ENCODE results near the gene LSM4.
"Not testable (repeated sequence)": the region's sequence is repeated elsewhere in the genome, so short reads cannot be mapped to it uniquely, and the experiment has no call there.

LSM4 gene

DNA sequence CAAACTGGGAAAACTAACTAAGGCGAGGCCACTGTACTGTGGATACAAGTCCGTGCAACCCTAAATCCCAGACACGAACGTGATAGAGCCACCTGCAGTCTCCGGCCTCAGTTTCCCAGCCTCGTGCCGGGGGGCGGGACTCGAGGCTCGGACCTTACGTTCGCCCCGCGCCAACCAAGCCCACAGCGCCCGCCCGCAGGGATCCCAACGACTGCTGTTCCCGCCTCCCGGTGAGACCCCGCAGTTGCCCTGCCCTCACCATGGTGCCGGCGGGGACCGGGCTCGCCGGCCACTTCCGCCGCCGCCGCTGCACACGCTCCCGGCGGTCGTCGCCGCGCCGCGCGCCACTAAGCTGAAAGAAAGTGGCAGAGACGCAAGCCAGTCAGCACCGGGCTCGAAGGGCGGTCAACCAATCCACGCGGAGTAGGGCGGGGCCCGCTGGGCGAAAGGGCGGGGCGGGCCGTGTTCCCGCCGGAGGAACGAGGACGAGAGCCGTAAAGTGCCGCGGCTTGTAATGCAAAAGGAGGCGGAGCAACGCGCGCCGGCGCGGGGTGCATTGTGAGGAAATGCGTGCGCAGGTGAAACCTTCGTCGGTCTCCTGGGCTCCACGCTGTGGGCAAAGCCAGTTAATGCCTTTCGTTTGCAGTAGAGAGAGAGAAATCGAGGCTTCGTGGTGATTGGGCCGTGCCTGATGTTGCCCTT, at the start of gene LSM4:
Gene LSM4, minus strand, starts transcription at position 318 of the 702 bp plus-strand sequence. Its CDS starts 56 bp downstream, at position 262.
- FAIRE-seq = no peak

DNA sequence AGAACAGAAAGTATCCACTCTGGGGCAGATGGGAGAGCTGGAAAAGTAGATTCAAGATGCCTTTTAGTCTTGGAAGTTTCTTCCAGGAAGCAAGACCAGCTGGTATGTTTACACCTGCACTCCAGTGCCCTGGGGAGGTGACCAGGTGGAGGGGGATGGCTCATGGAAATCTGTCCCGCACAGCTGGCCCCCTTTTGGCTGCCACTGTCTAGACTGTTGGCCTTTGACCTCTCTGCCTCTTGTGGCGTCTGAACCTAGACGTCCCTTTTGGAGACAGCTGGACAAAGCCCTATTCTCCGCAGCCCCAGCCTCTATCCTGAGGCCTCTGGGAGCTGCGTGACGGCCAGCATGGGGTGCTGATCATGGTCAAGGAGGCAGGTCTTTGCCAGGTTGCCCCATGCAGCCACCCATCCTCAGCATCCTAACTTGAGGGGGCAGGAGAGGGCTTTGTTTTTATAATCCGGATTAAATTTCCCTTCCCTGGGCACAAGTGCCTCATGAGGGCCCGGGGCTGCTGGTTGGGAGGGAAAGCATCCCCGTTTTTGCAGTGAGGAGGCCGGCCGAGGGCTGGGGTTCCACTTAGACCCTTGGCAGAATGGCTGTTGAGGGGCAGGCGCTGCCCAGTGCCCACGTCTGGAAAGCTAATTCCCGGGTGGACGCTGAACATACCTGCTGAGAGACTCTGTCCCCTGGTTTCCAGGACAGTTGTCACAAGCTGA, 45.8 kb upstream of the LSM4 start:
- no peak for FAIRE-seq

DNA sequence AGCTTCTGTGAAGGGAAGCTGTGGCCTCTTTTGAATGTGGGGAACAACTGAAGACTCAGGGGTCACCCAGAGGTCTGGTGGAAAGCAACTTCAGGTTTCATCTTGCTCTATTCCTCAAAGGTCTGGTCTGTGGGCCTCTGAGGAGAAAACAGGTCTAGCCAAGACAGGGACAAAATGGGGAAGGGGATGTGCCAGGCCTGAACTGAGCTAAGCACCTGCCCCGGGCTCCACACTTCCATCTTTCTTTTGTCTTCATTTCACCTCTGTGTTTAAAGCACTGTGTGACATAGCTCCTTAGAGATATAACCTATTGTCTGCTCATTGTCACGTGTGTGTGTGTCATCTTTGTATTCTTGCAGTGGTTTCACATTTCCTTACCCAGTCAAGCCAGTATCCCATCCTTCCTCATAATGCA, 43.2 kb upstream of the LSM4 start:
- no peak for FAIRE-seq

DNA sequence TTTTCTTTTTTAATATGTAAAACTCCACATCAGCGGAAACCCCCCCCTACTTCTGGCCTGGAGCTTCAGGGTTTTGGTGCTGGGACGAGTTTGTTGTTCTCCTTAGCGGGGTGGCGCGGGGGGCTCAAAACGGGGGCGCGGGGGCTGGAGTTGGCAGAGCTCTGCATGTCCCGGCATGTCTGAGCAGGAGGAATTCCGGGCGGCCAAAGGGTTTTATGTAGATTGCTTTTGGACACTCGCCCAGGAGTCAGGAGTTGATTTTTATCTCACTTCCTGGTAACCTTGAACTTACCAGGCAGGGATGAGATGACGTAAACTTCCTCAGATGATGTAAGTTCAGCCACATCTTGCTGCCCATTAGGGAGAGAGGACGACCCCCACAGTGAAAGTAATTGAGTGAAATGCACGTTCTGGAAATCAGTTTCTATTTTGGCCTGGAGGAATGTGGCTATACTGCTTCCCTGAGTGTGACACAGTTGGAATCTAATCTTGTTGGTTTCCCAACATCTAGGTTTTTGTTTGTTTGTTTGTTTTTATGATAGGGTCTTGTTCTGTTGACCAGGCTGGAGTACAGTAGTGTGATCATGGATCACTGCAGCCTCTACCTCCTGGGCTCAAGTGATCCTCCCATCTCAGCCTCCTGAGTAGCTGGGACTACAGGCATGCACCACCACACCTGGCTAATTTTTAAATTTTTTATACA, 42.1 kb upstream of the LSM4 start:
- FAIRE-seq = no peak

DNA sequence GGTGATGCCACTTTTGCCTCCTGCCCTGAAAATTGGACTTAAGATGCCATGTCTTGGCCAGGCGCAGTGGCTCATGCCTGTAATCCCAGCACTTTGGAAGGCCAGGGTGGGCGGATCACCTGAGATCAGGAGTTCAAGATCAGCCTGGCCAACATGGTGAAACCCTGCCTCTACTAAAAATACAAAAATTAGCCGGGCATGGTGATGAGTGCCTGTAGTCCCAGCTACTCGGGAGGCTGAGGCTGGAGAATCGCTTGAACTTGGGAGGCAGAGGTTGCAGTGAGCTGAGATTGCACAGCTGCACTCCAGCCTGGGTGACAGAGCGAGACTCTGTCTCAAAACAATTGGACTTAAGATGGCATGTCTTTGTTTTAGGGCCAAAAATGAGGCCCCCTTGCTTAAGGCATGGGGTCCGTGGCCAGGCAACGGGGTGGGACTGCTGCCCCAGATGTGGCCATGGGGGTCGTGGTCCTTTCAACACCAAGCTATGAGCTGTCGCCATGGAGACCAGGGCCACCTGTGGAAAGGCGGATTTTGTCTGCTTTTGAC, 41.5 kb upstream of the LSM4 start:
- FAIRE-seq = not testable (repeated sequence)

DNA sequence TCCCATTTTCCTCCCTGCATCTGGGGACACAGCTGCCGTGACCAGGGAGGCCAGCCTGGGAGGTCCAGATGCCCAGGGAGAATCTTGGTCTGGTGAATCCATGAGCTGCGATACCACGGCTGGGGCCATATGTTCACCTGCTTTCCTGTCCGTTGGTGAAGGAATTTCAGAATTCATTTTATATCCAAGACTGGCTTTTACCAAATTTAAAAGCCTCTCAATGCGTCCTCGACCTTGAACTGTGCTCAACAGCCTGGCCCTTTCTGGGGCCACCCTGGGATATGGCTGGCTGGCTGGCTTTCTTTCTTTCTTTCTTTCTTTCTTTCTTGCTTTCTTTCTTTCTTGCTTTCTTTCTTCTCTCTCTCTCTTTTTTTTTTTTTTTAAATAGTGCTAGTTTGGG, 40.9 kb upstream of the LSM4 start:
- no peak for FAIRE-seq

DNA sequence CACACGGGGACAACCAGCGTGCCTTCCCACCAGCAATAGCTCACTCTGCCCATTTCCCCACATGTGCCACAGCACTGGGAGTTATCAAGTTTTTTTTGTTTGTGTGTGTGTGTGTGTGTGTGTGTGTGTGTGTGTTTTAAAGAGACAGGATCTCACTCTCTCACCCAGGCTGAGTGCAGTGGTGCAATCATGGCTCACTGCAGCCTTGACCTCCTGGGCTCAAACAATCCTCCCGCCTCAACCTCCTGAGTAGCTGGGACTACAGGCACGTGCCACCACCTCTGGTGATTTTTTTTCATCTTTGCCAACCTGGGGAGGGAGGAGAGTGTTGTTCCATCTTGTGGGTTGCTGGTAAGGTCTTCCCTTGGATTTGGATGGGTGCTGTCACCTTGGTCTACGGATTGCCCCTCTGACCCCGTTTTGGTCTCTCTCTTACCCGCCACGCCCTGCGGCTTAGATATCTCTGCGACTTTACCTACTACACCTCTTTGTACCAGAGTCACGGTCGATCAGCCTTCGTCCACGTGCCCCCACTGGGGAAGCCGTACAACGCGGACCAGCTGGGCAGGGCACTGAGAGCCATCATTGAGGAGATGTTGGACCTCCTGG, 40.2 kb upstream of the LSM4 start:
- no peak for FAIRE-seq

DNA sequence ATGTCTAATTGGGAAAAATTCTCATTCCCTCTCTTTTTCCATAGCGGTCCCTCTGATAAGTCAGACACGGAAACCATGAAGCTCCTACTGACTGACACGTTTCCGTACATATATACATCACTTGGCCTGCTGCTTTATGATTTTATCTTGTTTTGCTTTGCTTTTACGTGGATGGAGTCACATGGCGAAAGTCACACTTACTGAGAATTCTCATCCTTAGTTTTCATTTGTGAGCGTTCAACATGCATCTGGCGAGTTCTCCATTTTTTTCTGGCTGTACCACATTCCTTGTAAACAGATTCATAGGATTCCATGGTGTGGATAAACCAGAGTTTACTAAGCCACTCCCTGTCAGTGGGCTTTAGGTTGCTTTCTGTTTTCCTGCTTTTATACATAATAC, 38.8 kb upstream of the LSM4 start:
- FAIRE-seq = no peak

DNA sequence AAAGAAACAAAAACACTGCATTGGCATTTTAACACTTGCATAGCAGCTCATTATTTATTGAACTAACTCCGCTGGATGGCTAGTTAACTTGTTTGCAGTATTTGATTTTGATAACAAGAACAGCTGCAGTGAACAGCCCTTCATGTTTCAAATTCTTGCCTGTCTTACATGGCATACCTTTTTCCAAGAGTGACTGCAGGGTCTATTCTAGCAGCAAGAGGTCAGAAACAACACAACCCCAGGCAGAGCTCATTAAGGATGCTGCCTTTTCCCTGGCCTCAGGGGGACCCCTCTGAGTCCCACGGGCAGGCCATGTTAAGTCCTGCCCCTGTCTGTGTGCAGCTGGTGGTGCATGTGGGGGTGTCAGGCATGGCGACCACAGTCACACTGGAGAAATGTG, 34.2 kb upstream of the LSM4 start:
- FAIRE-seq = no peak

DNA sequence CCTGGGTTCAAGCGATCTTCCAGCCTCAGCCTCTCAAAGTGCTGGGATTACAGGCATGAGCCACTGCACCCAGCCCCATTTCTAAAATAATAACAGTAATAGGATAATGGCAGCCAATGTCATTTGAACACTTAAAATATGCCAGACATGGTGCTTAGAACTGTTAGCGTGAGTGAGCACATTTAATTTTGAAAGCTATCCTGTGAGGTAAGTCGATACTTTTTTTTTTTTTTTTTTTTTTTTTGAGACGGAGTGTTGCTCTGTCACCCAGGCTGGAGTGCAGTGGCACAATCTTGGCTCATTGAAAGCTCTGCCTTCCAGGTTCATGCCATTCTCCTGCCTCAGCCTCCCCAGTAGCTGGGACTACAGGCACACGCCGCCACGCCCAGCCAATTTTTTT, 31.9 kb upstream of the LSM4 start:
- not testable (repeated sequence) for FAIRE-seq

DNA sequence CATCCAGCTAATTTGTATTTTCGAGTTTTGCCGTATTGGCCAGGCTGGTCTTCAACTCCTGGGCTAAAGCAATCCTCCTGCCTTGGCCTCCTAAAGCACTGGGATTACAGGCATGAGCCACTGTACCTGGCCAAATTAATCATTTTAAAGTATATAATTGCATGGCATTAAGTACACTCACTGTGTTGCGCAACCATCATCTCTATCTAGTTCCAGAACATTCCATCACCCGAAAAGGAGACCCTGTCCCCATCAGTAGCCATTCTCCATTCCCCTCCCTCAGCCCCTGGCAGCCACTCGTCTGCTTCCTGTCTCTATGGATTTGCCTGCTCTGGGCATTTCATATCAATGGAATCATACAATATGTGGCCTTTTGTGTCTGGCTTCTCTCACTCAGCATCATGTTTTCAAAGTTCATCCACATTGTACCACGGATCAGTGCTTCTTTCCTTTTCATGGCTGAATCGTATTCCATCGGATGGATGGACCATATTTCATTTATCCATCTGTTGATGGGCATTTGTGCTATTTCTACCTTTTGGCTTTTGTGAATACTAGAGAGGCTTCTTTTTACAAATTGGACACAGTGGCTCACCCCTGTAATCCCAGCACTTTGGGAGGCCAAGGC, 30.6 kb upstream of the LSM4 start:
- no peak for FAIRE-seq

DNA sequence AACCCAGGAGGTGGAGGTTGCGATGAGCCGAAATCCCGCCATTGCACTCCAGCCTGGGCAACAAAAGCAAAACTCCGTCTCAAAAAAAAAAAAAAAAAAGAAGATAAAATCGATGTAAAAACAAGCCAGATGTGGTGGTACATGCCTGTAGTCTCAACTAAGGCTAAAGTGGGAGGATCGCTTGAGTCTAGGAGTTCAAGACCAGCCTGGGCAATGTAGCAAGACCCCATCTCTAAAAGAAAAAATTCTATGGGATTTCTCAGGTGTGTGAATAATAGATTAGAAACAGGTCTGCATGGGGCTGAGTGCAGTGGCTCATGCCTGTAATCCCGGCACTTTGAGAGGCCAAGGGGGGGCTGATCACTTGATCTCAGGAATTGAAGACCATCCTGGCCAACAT, 28.7 kb upstream of the LSM4 start:
- FAIRE-seq = no peak

DNA sequence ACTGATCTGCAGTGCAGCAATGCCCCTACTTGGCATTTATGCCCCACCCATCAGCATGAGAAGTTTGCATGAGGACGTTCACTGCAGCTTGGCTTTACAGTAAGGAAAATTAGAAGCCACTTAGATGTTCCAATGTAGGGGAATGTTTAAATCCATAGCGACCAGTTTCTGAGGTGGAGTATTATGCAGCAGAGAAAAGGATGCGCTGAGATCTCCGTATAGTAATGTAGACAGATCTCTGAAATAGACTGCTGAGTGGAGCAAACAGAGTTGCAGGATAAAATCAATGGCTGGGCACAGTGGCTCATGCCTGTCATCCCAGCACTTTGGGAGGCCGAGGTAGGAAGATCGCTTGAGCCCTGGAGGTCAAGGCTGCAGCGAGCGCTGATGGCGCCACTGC, 27.6 kb upstream of the LSM4 start:
- no peak for FAIRE-seq

DNA sequence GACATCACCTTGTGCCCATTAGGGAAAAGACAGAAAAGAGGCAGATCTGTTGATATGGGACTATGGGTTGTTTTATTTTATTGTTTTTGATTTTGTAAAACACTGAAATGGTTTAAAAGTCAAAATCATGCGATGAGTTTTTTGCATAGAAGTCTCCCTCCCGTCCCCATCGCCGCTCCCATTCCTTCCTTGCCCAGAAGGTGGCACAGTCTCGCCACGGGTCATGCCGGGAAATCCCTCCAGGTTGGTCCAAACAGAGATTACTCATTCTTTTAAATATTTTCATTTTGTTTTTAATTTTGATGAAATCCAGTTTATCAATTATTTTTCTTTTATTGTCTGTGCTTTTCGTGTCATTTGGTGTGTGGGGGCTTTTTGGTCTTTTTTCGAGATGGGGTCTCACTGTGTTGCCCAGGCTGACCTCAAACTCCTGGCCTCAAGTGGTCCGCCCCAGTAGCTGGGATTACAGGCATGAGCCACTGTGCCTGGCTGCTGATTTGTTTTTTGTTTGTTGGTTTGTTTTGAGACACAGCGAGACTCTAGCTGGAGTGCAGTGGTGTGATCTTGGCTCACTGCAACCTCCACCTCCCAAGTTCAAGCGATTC, 26.8 kb upstream of the LSM4 start:
- FAIRE-seq = no peak

DNA sequence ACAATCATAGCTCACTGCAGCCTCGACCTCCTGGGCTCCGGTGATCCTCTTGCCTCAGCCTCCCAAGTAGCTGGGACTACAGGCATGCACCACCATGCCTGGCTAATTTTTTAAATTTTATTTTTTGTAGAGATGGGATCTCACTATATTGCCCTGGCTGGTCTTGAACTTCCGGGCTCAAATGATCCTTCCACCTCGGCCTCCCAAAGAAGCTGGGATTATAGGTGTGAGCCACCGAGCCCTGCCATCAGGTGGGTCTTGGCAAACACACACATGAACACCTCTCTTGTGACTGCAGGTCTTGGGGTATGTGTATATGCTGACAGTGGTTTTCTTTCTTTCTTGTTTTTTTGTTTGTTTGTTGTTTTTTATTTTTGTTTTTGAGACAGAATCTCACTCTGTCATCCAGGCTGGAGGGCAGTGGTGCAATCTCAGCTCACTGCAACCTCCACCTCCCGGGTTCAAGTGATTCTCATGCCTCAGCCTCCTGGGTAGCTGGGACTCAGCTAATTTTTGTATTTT, 26.0 kb upstream of the LSM4 start:
- not testable (repeated sequence) for FAIRE-seq

DNA sequence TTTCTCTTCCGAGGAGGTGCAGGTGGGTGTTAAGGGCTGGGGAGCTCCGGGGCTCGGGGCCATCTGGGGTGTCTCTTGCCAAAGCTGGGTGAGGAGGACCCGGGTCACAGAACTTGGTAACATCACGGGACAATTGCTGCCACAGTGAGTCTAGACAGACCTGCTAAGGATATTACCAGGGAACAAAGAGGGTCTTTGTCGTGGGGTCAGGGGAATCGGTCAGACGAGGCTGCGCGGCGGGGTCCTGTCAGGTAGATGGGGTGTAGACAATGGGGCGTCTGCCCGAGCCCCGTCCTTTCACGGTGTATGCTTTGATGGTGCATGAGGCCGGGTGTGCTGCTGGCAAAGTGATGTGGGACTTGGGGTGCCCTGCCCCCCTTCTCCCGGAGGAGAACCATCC, 25.3 kb upstream of the LSM4 start:
- FAIRE-seq = no peak

DNA sequence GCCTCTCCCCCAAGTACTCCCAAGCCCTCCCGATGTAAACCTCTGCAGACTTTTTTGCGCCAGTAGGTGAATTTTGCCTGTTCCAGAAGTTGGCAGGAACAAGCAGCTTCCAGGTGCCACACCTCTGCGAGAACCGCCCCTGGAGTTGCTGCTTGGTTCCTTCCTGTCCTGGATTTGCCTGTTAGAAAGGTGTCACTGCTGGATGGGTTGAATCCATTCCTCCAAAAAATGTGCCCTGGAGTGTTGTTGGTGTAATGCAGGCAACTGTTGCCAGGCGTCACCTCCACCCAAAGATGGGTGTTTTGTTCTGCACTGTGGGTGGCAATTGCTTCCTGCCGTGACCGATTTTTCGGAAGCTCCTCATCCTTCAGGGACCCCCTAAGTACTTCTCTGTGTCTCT, 23.2 kb upstream of the LSM4 start:
- FAIRE-seq = no peak

DNA sequence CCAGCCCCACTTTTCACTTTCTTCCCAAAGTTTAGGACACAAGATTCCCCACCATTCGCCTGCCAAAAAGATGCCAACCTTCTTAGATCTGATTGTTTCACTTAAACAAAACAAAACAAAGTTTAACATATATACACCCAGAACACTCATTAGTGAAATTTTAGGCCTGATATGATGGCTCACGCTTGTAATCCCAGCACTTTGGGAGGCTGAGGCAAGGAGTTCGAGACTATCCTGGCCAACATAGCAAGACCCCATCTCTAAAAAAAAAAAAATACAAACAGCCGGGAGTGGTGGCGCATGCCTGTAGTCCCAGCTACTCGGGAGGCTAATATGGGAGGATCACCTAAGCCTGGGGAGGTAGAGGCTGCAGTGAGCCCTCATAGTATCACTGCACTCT, 22.4 kb upstream of the LSM4 start:
- no peak for FAIRE-seq

DNA sequence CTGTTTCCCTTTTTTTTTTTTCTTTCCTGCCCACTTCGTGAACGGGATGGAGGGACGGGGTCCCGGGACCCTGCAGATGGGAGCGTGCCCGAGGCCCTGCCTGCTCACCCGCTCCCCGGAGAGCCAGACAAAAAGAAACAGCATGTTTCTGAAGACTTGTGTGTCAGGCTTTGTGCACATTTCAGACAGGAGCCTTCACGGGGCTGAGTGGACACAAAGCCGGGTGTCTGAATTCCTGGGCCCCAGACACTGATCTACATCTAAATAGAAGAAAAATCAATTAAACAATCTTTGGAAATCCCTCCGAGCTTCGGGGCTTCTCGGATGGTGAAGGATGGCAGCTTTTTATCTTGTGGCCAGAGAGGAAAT, 21.7 kb upstream of the LSM4 start:
- FAIRE-seq = no peak

DNA sequence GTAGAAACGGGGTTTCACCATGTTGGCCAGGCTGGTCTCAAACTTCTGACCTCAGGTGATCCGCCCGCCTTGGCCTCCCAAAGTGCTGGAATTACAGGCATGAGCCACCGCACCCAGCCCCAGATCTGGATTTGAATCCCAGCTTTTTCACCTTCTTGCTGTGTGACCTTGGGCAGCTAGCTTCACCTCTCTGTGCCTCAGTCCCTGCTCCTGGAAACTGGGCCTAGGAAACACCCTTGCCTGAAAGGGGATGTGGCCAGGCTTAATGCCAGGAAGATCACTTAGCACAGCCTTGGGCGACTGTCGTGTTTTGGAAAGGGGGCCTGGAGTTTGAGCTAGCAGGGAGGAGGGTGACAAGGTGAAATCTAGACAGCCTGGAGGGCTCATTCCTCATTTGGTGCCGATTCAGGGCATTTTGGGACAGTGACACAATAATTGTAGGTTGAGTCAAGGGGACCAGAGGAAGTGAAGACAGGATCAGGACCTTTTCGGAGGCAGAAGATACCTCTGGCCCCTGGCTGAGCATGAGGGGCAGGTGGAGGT, 19.3 kb upstream of the LSM4 start:
- no peak for FAIRE-seq

DNA sequence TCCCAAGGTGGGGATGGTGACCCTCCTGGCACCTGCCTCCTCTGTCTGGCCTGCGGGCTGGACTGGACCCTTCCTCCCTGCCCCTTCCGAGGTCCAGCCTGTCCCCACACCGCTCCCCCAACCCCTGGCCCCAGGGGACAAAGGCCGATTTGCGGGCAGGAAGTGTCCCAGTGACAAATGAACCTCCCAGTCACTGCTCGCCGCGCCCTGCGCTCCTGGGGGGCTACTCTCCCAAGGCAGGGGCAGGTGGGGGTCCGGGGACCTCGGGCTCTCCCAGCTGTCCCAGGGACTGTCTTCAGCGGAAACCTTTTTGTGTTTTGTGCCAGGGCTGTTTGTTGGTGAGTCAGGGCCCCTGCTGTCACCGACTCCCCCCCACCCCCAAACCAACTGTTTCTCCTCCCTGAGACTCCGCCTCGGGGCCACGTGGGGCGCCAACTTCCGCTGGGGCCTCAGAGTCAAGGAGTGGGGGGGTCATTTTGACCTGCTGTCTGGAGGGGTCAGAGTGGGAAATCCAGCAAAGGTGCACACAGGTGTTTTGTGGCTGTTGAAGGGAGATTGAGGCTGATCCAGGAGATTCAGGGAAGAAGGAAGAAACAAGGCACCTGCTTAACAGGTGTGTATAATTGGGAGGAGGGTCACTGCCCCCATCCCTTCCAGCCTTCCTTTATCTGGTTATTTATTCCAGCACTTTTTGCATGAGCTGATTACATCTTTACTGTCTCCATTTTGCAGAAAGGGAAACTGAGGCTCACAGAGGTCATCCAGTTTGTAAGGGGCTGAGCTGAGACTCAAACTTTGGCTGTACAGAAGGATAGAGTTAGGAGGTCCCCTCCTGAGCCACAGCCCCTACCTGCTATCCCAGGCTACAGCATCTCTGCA, 18.4 kb upstream of the LSM4 start:
- FAIRE-seq = no peak

Data from colon (tissue), 2 donors.